ENCODE results near the gene ABLIM1. TPM values are rescaled to one million over a fixed set of nuclear protein-coding genes. Genes with fewer than 3 reads are reported as not detected.

Gene ABLIM1
- total RNA-seq, 1 donor from 2014 or later, result 105 TPM

DNA sequence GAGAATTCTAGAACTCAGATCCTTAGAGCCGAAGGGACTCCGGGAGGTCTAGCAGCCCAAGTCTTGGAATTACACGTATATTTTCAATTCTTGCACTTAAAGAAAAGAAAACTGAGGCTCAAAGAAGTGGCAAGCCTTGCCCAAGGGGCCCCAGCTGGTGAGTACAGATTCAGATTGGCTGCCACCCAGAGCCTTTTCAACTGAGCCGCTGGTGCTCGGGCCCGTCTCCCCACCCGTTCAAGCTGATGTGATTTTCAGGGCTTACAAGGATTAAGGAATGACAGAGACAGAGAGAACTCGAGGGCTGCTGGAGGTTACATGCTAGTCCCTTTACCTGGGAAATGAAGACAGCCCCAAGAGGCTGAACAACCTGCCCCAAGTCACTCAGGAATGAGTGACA is 117.8 kb downstream of the ABLIM1 start:
- no peak overlapping the region for H3K27ac Mint-ChIP-seq
- H3K4me1 Mint-ChIP-seq, result peaks cover 15% of the 10 kb centered on the region
- no peaks in the 10 kb centered on the region for H3K27me3 Mint-ChIP-seq (ENCODE audit: low read depth)
- H3K36me3 Mint-ChIP-seq, result peaks cover 6% of the 10 kb centered on the region
- no peaks in the 10 kb centered on the region for H3K9me3 Mint-ChIP-seq
- TF ChIP-seq, protein P1, sequence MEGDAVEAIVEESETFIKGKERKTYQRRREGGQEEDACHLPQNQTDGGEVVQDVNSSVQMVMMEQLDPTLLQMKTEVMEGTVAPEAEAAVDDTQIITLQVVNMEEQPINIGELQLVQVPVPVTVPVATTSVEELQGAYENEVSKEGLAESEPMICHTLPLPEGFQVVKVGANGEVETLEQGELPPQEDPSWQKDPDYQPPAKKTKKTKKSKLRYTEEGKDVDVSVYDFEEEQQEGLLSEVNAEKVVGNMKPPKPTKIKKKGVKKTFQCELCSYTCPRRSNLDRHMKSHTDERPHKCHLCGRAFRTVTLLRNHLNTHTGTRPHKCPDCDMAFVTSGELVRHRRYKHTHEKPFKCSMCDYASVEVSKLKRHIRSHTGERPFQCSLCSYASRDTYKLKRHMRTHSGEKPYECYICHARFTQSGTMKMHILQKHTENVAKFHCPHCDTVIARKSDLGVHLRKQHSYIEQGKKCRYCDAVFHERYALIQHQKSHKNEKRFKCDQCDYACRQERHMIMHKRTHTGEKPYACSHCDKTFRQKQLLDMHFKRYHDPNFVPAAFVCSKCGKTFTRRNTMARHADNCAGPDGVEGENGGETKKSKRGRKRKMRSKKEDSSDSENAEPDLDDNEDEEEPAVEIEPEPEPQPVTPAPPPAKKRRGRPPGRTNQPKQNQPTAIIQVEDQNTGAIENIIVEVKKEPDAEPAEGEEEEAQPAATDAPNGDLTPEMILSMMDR (IDR thresholded peaks at IDR 0.05; ENCODE audit: unreplicated experiment), result no peak
- H3K4me3 Mint-ChIP-seq, result no peak overlapping the region
- no peak for DNase-seq (ENCODE audit: low spot score in 2 of 2, unreplicated experiment in 2 of 2)

DNA sequence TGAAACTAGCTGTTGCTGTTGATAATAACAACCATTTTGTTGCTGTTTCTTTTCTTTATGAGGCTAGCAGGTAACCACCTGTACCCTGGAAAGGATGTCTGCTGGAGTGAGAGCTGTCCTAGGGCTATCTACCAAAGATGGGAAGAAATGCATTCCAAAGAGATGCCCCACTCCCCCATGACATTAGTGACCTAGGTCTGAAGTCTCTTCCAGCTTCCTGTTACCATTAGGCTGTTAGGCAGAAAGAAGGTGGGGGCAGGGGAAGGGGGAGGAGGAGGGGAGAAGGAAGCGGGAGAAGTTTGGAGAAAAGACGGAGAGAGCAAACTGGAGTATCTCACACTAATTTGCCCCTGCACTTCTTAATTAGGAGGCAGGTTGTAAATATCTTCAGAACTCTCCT is 118.5 kb downstream of the ABLIM1 start:
- no peak for DNase-seq (ENCODE audit: low spot score in 2 of 2, unreplicated experiment in 2 of 2)
- H3K27ac Mint-ChIP-seq, result no peak overlapping the region
- no peaks in the 10 kb centered on the region for H3K9me3 Mint-ChIP-seq
- no peaks in the 10 kb centered on the region for H3K27me3 Mint-ChIP-seq (ENCODE audit: low read depth)
- H3K4me1 Mint-ChIP-seq, result peaks cover 19% of the 10 kb centered on the region
- no peak overlapping the region for H3K4me3 Mint-ChIP-seq
- peaks cover 6% of the 10 kb centered on the region for H3K36me3 Mint-ChIP-seq
- TF ChIP-seq, protein P1 (IDR thresholded peaks at IDR 0.05; ENCODE audit: unreplicated experiment), result no peak

DNA sequence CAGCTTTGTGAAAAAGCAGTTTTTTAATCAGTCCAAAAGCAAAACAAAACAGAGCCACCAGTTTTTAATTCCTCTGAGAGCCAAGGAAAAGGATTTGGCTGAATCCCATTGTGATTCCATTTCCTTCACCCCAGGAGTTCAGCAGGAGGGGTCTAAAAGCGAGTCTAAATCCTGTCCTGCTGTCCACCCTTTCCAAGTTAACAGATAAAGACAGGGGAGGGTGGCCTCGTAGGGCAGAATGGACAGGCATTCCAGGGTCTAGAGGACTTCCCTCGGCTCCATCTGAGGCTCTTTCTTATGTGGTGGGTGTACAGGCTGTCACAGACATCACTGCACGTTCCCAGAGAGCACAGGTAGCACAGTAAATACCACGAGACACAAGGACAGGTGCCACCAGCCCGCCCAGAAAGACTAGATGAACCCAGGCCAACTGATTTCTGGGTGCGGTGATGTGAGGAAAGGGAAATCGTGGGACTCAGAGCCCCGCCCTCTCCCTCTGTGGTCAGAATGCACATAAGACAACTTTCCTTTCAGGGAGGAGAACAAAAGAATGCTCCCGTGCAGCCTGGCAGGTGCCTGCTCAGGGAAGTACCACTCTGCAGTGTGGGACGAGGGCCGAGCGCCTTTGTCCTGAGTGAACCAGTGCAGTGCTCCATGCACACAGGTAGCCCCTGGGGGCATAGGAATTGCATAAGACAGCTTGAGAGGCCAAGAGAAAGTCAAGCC is 119.7 kb downstream of the ABLIM1 start:
- H3K27me3 Mint-ChIP-seq (ENCODE audit: low read depth), result no peaks in the 10 kb centered on the region
- no peak overlapping the region for H3K4me3 Mint-ChIP-seq

GRCh38 chr10:114537736-114538135 is 120.3 kb downstream of the ABLIM1 start:
- no peak overlapping the region for H3K4me3 Mint-ChIP-seq
- peaks cover 4% of the 10 kb centered on the region for H3K36me3 Mint-ChIP-seq
- no peaks in the 10 kb centered on the region for H3K9me3 Mint-ChIP-seq
- H3K4me1 Mint-ChIP-seq, result peaks cover 23% of the 10 kb centered on the region
- H3K27me3 Mint-ChIP-seq (ENCODE audit: low read depth), result no peaks in the 10 kb centered on the region
- H3K27ac Mint-ChIP-seq, result peak overlapping the region; percentile 48
- no peak for DNase-seq (ENCODE audit: low spot score in 2 of 2, unreplicated experiment in 2 of 2)
- TF ChIP-seq, protein P1 (IDR thresholded peaks at IDR 0.05; ENCODE audit: unreplicated experiment), result no peak

More for the DNA sequence above, 119.7 kb downstream of the ABLIM1 start:
- DNase-seq (ENCODE audit: low spot score in 2 of 2, unreplicated experiment in 2 of 2), result no peak
- Mint-ChIP-seq H3K27ac (peak overlapping the region; percentile 48), H3K4me1 (peaks cover 23% of the 10 kb centered on the region), H3K9me3 (no peaks in the 10 kb centered on the region), H3K36me3 (peaks cover 4% of the 10 kb centered on the region)
- TF ChIP-seq, protein P1 (IDR thresholded peaks at IDR 0.05; ENCODE audit: unreplicated experiment), result no peak

DNA sequence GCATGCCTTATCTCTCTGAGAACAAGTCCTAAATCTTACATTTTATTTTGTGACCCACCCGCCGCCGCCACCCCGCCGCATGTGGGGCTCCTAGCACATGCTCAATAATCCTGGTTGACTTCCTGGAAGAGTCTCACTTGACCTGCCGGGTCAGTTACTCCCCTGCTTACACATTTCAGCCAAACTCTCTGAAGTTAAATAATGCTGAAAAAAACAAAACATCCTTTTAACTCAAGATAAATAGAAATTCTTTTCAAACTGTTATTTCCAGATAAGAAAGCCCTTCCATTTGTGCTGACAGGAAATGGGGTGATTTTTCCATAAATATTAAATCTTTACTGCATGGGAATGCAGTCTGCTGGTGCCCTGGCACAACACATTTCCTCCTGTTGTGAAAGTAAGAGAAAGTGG is 123.5 kb downstream of the ABLIM1 start:
- H3K27ac Mint-ChIP-seq, result peak overlapping the region; percentile 32
- H3K27me3 Mint-ChIP-seq (ENCODE audit: low read depth), result no peaks in the 10 kb centered on the region
- TF ChIP-seq, protein P1 (IDR thresholded peaks at IDR 0.05; ENCODE audit: unreplicated experiment), result no peak
- H3K36me3 Mint-ChIP-seq, result peaks cover 4% of the 10 kb centered on the region
- no peaks in the 10 kb centered on the region for H3K9me3 Mint-ChIP-seq
- no peak overlapping the region for H3K4me3 Mint-ChIP-seq
- peaks cover 23% of the 10 kb centered on the region for H3K4me1 Mint-ChIP-seq
- DNase-seq (ENCODE audit: low spot score in 2 of 2, unreplicated experiment in 2 of 2), result no peak
